Kidney (tissue), 22 donors: ENCODE data around the gene NCF2. TPM values are rescaled to one million over a fixed set of nuclear protein-coding genes. Genes with fewer than 3 reads are reported as not detected.
A peak's percentile ranks its signal among the peaks of the same experiment; 100 is the strongest.

Experiments used
- DNase-seq, 5 donors: peaks; one replicate each; pipeline ENCODE4 v3.0.0-alpha.2; 2013 to 2020
- FAIRE-seq: peaks from 2 replicates; lab custom pipeline; 2012; peaks lifted over from hg19 to GRCh38; lab: Jason Lieb, UNC
- H3K27ac ChIP-seq, 2 donors: one replicate each; pipeline ENCODE4 v1.7.0; 2013; ENCODE audit warnings: low read depth in 2 of 2, low read length in 2 of 2, inconsistent platforms in 1 of 2
- H3K27me3 ChIP-seq: one replicate; pipeline ENCODE4 v1.7.1; 2013; ENCODE audit warnings: low read length, inconsistent platforms; ENCODE audit not compliant: control insufficient read depth, insufficient read depth
- H3K36me3 ChIP-seq, 3 donors: one replicate each; pipeline versions ENCODE4 v1.7.0 to v1.7.1; 2013; ENCODE audit warnings: low read length in 3 of 3, control low read depth in 1 of 3, inconsistent platforms in 1 of 3; ENCODE audit not compliant: insufficient read depth in 3 of 3, control insufficient read depth in 2 of 3
- H3K4me1 ChIP-seq, 3 donors: one replicate each; pipeline versions ENCODE4 v1.7.0 to v1.7.1; 2013; ENCODE audit warnings: low read length in 3 of 3, inconsistent platforms in 1 of 3, low read depth in 1 of 3; ENCODE audit not compliant: control insufficient read depth in 2 of 3, insufficient read depth in 2 of 3
- H3K4me3 ChIP-seq, 3 donors: one replicate each; pipeline versions ENCODE4 v1.7.0 to v1.8.1; 2013; ENCODE audit warnings: low read length in 3 of 3, control low read depth in 1 of 3, inconsistent platforms in 1 of 3
- H3K9ac ChIP-seq, 3 donors: one replicate each; pipeline versions ENCODE4 v1.7.0 to v1.7.1; 2013; ENCODE audit warnings: low read length in 3 of 3, control low read depth in 1 of 3, inconsistent platforms in 1 of 3
- H3K9me3 ChIP-seq, 3 donors: one replicate each; pipeline versions ENCODE4 v1.7.0 to v1.7.1; 2013; ENCODE audit warnings: low read length in 3 of 3, control low read depth in 1 of 3, inconsistent platforms in 1 of 3; ENCODE audit not compliant: control insufficient read depth in 2 of 3, insufficient read depth in 1 of 3
- intact Hi-C: fragments of 100-400 bp; cut with DNase I; formaldehyde crosslinking; loops from one replicate; pipeline ENCODE4 v1.11.1; 2022
- long read RNA-seq, 10 donors: library from polyadenylated mRNA in 1 of 10; unstranded in 1 of 10; transcript quantifications; one replicate each; pipeline ENCODE4 v2.0.0 and lab custom pipeline, GENCODE V29; 2021 to 2026
- polyA plus RNA-seq: library from polyadenylated mRNA; stranded (reverse); fragments of 350-450 nt; fragmentation: Illumina TruSeq; extraction: RNeasy Lipid Tissue Mini Kit (QIAGEN cat#74804); gene quantifications from one replicate; pipeline ENCODE4 v1.2.3, GENCODE V29; 2014; ENCODE audit warnings: low read depth, low replicate concordance; ENCODE audit not compliant: insufficient read depth
- total RNA-seq: library from RNA; stranded (reverse); fragmentation: NEBNext Ultra II Directional; extraction: Animal tissue kit (Norgen Biotek cat#: 25700); gene quantifications from one replicate; pipeline ENCODE4 v1.2.1, GENCODE V29; 2021
- TF ChIP-seq, protein P1 (sequence below): IDR thresholded peaks from 3 replicates; pipeline ENCODE4 v1.5.1; 2012; ENCODE audit warnings: mild to moderate bottlenecking, moderate library complexity, borderline replicate concordance; ENCODE audit not compliant: insufficient read depth; ENCODE audit errors: extremely low read depth
- donor health status: control.
- donor health status: control.
- donor health status: control.
- donor health status: control.
- donor health status: control.
- donor health status: DM: yes; HTN: yes; CAD: no.
- donor health status: Normal renal cell carcinoma (clear cell type).

Gene NCF2
- total RNA-seq = 16.7 TPM
- 2.5 TPM for polyA plus RNA-seq
- long read RNA-seq, donor 1, partial matches to known transcripts = 0 of 1 reads
- long read RNA-seq, donor 1, other reads (novel, unspliced or antisense) = 0 of 1 reads
- long read RNA-seq, donor 2, partial matches to known transcripts = 0 of 1 reads
- long read RNA-seq, donor 2, other reads (novel, unspliced or antisense) = 0 of 1 reads
- long read RNA-seq, donor 3, partial matches to known transcripts = 0 of 1 reads
- long read RNA-seq, donor 3, other reads (novel, unspliced or antisense) = 0 of 1 reads
- long read RNA-seq, donor 4 = 0 reads
- long read RNA-seq, donor 5 = 0 reads
- long read RNA-seq, donor 6, partial matches to known transcripts = 0 of 1 reads
- long read RNA-seq, donor 6, other reads (novel, unspliced or antisense) = 0 of 1 reads
- long read RNA-seq, donor 7, partial matches to known transcripts = 2 of 9 reads
- long read RNA-seq, donor 7, other reads (novel, unspliced or antisense) = 4 of 9 reads
- long read RNA-seq, donor 8 = 0 reads
- long read RNA-seq, donor 9 = 0 reads
- long read RNA-seq, donor 10 = 0 reads

- H3K36me3 ChIP-seq = no peaks in the 10 kb centered on the region
- no peak for FAIRE-seq
- TF ChIP-seq, protein P1, sequence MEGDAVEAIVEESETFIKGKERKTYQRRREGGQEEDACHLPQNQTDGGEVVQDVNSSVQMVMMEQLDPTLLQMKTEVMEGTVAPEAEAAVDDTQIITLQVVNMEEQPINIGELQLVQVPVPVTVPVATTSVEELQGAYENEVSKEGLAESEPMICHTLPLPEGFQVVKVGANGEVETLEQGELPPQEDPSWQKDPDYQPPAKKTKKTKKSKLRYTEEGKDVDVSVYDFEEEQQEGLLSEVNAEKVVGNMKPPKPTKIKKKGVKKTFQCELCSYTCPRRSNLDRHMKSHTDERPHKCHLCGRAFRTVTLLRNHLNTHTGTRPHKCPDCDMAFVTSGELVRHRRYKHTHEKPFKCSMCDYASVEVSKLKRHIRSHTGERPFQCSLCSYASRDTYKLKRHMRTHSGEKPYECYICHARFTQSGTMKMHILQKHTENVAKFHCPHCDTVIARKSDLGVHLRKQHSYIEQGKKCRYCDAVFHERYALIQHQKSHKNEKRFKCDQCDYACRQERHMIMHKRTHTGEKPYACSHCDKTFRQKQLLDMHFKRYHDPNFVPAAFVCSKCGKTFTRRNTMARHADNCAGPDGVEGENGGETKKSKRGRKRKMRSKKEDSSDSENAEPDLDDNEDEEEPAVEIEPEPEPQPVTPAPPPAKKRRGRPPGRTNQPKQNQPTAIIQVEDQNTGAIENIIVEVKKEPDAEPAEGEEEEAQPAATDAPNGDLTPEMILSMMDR = no peak
- H3K4me3 ChIP-seq = no peak within 1 kb of the TSS
- no peaks in the 10 kb centered on the region for H3K4me1 ChIP-seq
- intact Hi-C loops = no loop called here
- no peaks in the 10 kb centered on the region for H3K27me3 ChIP-seq
- H3K9me3 ChIP-seq = no peaks in the 10 kb centered on the region
- H3K9ac ChIP-seq = no peak within 1 kb of the TSS
- peak in 1 of 5 donors; percentile 23 for DNase-seq
- H3K27ac ChIP-seq = peak within 1 kb of the TSS in 1 of 2 donors; percentile 48
Observed at GRCh38 chr1:183590244-183591191, at the start of gene NCF2. Gene NCF2, minus strand, starts transcription at chr1:183590459. Its CDS starts 130 bp downstream, at chr1:183590329.

GRCh38 chr1:183638649-183639387, 48.6 kb upstream of the NCF2 start:
- no peaks in the 10 kb centered on the region for H3K27me3 ChIP-seq
- TF ChIP-seq, protein P1 = no peak
- DNase-seq (no peak), FAIRE-seq (no peak)
- H3K4me1 ChIP-seq = peaks cover 0 to 9% (median 0%) of the 10 kb centered on the region in 3 donors
- H3K9me3 ChIP-seq = no peaks in the 10 kb centered on the region
- intact Hi-C loops = no loop called here
- no peaks in the 10 kb centered on the region for H3K36me3 ChIP-seq
- no peak overlapping the region for H3K9ac ChIP-seq
- no peak overlapping the region for H3K4me3 ChIP-seq
- no peak overlapping the region for H3K27ac ChIP-seq

DNA sequence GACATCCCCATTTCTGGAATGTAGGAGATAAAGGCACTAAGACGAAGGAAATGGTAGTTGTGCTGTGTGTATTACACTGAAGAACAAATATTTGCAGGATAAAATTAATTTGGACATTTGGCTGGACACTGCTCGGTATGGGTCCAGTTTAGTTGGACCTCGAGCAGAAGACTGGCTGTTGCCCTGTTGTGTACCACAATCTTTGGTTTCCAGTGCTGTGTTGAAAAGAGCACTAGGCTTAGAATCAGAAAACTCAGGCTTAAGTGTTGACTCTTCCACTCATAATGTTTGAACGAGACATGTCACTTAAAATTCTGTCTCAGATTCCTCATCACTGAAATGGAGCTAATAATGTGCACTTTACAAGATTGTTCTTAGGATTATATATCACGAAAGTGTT, 46.5 kb upstream of the NCF2 start:
- DNase-seq = no peak
- H3K9ac ChIP-seq = no peak overlapping the region
- FAIRE-seq = no peak
- intact Hi-C loops = no loop called here
- TF ChIP-seq, protein P1 = no peak
- peaks cover 0 to 13% (median 8%) of the 10 kb centered on the region in 3 donors for H3K4me1 ChIP-seq
- no peak overlapping the region for H3K27ac ChIP-seq
- H3K36me3 ChIP-seq = peaks cover 0 to 8% (median 0%) of the 10 kb centered on the region in 3 donors
- no peaks in the 10 kb centered on the region for H3K9me3 ChIP-seq
- no peaks in the 10 kb centered on the region for H3K27me3 ChIP-seq
- H3K4me3 ChIP-seq = no peak overlapping the region
